GM21528 (cell line): ENCODE results near the gene KRTDAP.
"Not testable (repeated sequence)": the region's sequence is repeated elsewhere in the genome, so short reads cannot be mapped to it uniquely, and the experiment has no call there.

Experiments
- ATAC-seq: cut with Tn5 transposase; IDR thresholded peaks from one replicate; pipeline ENCODE4 v1.9.1; 2021; ENCODE audit warnings: mild to moderate bottlenecking, moderate library complexity; ENCODE audit not compliant: unreplicated experiment, low FRiP score

Gene KRTDAP

DNA sequence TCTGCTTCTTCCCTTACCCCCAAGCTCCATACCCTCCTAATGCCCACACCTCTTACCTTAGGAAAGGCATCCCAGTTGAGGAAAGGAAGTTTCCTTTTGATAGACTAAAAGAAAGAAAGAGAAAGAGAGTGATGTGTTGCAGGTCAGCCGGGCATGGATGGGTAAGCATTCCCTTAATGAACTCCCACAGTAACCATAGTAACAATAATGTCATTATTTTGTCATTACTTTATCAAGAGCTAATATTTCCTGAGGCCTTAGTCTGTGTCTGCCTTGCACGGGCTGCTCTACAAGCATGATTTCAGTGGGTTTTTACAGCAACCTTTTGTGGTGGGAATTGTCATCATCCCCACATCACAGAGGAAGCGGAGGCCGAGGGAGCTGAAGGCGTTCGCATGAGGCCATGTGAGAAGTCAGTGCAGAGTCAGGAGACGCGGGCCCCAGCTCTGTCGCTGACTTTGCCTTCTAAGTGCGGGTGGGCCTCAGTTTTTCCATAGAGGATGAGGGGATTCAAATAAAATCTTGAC, 2.5 kb downstream of the KRTDAP start:
- ATAC-seq: no peak

DNA sequence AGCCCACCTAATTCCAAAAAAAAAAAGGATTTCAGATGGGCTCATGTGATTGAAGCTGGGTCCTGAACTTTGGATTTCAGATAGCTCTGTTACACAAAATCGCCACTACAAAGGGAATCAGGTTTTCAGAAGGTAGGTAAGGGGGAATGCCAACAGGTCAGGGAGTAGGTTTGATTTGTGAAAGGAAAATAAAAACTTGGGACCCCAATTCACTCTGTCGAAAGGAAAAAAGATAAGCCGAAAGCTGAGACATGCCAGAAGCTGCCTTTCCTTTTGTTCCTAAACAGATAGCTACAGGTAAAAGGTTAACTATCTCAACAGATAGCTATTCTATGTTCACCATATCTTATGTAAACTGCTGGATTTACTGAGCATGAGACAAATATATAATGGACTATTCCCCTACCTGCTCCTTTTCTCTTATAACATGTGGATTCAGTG, 4.0 kb downstream of the KRTDAP start:
- ATAC-seq: no peak

DNA sequence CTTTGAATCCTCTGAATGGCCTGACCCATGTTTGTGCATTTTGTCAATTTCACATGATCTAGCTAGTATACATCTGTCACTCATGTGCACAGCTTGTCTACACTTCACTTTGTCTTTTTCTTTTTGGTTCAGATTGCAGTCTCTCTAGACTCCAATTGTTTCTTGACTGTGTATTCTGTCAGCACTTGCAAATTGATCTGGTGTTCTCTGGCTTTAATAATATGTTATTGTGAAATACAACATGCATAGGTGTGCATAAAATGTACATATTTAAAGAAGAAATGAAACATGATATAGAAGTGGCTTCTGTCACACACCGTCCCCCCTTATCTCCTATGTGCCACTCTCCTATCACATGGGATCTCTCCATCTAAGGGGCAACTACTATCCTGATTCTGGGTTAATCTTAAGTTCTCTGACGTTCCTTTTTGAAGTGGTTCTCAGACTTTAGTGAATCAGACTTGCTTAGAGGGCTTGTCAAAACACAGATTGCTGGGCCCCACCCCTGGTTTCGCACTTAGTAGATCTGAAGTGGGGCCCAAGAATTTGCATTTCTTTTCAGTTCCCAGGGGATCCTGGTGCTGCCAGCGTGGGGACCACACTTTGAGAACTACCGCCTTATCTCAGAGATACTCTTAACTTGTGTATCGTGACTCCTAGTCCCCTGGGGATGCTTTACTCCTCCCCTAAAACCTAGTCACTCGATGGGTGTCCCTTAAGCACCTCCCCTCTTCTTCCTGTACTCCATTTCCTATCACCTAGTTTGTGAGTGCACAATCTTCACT, 5.8 kb downstream of the KRTDAP start:
- no peak for ATAC-seq

DNA sequence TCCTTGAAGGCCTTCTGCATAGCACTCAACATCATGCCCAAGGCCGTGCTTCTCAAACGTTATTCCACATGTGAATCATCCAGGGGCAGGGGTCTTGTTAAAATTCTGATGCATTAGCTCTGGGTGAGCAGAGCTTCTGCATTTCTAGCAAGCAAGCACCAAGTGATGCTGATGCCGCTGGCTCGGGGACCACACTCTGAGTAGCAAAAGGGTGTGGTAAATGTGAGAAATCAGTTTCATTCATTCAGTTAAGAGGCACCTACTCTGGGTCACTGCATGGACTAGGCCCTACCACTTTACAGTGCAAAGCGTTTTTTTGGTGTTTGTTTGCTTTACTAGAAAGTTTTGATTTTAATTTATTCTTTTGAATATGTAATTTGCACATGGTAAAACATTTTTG, 7.2 kb downstream of the KRTDAP start:
- no peak for ATAC-seq

DNA sequence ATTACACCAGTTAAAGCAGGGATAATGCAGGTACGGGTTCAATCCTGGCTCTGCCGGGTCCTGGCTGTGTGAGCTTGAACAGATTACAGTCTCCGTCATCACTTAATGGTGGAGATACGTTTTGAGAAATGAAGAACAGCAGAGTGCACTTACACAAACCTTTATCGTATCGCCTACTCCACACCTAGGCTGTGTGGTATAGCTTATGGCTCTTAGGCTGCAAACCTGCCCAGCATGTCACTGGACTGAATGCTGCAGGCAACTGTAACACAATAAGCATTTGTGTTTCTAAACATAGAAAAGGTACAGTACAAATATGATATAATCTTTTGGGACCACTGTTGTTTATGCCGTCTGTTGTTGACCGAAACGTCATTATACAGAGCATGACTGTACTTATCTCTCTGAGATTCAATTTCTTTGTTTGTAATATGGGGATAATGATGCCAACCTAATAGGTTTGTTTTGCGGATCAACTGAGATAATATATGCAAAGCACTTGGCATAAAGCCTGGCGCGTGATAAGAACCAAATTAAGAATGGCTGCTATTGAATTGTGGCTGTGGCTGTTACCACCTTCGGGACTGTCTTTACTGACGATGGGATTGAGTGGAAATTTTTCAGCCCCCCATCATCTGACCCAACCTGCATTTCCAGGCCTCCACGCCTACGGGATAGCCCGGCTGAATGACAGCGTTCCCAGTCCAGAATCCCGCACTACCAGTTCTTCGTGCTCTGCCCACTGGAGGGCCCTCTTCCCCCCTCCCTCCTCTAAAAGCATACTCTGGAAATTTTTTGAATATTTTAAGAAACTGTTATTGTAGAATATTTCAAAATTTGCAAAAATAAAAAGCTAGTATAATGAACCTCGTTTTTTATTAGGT, 11.2 kb downstream of the KRTDAP start:
- ATAC-seq: no peak

DNA sequence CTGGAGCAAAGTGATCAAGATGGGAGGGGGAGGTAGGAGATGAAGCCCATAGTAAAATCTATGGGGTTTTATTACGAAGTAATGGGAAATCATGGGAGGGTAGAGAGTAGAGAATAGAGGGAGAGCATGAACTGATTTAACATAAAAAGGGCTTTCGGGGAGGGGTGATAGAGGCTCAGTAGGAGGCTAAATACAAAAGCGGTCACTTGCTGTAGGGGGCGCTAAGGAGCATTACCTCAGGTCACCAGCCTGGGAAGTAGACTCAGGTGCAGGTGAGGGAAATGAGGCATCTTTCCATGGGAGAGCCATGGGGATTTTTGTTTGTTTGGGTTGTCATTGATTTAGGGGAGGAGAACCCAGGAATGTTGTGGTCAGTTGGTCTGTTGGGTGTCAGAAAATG, 14.1 kb downstream of the KRTDAP start:
- no peak for ATAC-seq

DNA sequence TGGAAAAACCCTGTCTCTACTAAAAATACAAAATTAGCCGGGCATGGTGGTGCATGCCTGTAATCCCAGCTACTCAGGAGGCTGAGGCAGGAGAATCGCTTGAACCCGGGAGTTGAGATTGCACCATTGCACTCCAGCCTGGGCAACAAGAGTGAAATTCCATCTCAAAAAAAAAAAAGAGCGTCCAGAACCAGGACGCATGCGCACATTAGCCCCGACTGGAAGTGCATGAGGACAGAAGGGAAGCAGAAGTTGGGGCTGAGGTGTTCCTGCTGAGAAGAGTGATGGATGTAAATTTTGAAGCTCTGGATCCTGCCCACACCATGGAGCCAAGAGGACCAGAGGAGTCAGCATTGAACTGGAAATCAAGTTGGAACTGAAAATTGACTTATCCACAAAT, 15.7 kb downstream of the KRTDAP start:
- not testable (repeated sequence) for ATAC-seq

DNA sequence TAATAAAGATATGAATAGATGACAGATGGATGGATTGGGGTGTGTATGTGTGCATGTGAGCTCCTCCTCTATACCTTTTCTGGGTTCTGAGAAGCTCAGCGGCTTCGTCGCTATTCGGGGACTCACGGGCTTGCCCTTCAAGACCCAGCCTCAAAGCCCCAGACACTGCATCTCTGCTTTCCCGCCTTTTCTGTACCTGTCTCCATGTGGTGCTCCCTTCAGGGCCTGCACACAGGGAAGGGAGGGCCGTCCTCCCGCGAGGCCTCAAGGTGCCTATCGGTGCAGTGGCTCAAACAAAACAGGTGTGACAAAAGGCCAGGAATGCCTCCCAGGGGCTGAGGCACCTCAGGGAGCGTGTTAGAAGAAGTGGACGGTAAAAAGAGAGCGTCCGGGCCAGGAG, 16.2 kb downstream of the KRTDAP start:
- ATAC-seq: no peak

DNA sequence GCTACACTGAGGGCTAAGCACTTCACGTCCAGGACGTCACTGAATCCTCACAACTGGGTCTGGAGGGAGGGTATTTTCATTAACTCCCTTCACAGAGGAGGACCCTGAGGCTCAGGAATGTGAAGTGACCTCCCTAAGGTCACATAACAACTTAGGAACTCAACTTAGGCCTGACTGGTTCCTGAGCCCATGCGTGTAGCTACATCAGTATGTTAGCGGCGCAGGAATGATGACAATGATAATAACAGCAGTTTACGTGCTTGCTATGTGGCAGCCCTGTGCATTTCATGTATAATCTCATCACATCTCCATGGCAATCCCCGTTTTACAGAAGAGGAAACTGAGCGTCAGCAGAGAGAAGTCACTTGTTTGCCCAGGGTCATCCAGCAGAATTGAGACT, 18.3 kb downstream of the KRTDAP start:
- ATAC-seq: no peak

DNA sequence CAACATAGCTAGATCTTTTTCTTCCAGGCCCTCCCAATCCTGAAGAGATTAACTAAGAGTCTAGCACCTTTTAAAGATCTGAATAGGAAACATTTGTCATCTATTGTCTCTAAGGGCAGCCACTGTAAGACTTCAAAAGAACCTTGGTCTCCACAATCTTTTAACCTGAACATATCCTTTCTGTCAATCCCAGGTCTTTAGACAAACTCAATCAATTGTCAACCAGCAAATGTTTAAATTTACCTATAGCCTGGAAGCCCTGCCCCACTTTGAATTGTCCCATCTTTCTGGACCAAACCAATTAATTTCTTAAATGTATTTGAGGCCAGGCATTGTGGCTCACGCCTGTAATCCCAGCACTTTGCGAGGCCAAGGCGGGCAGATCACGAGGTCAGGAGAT, 19.2 kb downstream of the KRTDAP start:
- not testable (repeated sequence) for ATAC-seq

DNA sequence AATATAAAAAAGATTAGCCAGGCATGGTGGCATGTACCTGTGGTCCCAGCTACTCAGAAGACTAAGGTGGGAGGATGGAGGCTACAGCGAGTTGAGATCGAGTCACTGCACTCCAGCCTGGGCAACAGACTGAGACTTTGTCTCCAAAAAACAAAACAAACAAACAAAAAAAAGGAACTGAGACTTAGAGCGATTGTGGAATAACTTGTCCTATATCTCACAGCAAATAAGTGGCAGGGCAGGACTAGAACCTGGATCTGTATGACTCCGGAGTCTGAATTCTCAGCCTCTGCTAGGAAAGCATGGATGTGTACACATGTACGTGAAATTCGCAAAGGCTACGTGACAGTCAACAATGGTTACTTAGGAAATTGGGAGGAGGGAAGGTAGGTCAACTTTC, 20.1 kb downstream of the KRTDAP start:
- ATAC-seq: no peak

DNA sequence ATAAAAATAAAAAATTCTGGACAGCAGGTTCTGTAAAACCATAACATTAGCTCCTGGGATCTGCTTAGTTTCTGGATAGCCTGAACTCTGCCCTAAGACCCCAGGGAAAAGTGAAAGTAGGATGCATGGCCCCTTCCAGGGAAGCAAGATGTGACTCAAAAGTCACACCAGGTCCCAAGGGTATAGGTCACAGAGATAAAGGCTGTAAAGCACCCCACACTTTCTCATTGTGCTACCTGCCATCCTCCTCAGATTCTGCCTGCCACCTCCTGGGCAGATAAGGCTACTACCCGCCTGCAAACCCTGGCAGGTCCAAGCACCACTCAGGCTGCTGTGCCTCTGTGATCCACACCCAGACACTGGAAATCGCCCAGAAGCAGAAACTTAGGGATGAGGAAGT, 21.6 kb downstream of the KRTDAP start:
- no peak for ATAC-seq

DNA sequence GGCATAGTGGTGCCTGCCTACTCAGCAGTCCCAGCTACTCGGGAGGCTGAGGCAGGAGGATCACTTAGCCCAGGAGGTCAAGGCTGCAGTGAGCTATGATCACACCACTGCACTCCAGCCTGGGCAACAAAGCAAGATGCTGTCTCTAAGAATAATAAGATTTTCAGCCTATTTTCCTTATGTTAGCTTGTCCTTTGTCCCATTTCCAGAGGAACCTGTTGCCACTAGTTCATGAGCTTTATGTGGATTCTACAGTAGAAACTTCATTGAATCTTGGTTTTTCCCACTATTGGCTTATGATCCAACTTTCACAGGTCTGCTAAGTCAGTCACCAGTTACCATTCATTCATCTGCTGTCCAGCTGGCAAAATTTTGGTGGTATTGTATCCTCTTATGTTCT, 24.0 kb downstream of the KRTDAP start:
- ATAC-seq: no peak

DNA sequence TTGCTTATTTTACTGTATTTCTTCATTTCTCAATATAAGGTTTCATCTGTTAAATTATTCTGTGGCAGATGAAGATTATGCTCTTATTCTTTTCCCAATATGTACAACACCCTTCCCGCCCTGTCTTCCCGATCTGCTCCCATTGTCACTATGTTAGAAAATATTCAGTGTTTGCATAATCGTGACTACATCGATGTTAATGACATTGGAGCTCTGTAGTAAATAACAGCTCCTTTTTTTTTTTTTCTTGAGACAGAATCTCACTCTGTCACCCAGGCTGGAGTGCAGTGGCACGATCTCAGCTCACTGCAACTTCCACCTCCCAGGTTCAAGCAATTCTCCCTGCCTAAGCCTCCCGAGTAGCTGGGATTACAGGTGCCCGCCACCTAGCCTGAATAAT, 27.3 kb downstream of the KRTDAP start:
- not testable (repeated sequence) for ATAC-seq

DNA sequence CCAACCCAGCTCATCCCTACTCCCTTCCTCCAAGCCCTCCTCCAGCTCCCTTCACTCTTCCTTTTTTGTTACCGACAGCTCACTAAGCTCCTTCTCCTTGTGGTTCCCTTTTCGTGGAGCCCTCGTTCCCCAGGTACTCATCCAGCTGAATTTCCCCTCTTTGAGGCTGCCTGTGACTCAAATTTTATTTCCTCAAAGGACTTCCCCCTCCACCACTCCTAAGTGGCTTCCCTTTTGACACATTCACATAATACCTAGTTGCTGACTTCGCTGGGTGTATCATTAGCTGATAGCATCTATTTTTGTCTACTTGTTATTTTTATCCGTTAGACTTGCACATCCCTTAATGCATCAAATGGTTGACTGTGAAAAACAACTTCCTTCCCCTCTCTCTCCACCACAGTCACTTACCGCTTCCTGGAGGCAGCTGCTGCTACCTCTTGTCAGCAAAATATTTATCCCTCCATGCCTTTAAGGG, 27.7 kb downstream of the KRTDAP start:
- ATAC-seq: peak; percentile 57

DNA sequence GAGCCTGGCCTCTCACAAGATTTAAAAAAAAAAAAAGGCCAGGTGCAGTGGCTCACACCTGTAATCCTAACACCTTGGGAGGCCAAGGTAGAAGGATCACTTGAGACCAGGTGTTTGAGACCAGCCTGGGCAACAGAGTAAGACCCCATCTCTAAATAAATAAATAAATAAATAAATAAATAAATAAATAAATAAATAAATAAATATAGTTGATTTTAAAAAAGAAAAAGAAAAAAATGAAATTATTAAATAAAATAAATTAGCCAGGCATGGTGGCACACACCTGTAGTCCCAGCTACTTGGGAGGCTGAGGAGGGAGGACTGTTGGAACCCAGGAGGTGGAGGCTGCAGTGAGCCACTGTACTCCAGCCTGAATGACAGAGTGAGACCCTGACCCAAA, 28.5 kb downstream of the KRTDAP start:
- ATAC-seq: not testable (repeated sequence)

DNA sequence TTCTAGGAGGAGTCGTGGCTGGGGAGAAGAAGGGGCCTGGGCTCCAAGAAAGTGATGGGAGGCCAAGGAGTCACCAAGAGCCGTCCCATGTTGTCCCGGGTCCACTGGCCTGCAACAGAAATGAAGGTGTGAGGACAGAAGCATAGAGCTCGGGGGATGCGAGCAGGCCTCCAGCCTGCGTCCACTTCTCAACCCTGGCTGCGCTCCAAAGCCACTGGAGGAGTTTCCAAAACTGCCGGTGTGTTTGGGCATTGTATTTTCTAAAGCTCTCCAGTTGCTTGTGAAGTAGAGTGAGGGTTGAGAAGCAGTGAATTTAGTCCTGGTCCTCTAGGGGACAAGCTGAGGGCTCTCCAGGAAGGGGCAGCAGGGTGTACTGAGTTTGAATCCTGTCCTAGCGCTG, 29.2 kb downstream of the KRTDAP start:
- ATAC-seq: no peak

DNA sequence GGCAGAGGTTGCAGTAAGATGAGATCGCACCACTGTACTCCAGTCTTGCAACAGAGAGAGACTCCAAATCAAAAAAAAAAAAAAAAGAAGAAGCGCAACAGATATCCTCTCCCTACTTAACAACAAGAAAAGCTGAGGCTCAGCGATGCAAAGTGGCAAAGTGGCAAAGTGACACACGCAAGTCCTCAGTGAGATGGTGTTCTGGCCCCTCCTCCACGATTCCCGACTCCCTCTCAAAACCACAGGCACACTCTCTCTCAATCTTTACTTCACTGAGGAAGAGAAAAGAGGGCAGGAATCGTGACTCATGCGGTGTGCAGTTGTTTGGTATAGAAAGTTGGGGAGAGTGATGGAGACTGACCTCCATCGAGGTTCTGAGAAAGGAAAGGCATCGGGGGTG, 29.7 kb downstream of the KRTDAP start:
- no peak for ATAC-seq

DNA sequence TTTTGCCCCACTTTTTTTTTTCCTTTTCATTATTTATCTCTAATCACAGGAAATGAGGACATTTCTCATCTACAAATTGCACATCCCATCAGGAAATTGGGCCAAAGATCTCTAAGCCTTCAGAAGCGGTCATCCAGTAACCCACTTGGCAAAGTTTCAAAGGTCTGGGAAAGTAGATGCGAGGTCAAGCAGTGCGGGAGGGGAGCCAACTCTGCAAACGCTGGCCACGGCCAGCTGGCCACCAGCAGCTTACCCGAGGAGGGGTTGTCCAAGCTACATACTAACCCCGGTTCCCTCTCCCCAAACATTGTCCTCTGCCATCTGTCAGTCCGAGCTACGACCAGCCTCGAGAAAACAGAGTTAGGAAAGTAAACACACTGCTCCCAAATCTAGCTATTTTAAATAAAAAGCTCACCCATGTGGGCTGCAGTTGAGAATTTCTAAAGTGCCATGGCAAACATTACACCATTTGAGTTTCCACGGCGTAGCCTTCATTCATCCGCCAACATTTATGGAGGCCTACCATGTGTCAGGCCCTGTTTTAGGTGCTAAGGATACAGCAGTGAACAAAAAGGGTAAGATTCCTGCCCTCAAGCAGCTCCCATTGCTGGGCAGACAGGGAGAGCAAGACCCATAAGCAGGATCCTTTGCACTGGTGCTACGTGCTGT, 30.7 kb downstream of the KRTDAP start:
- no peak for ATAC-seq

DNA sequence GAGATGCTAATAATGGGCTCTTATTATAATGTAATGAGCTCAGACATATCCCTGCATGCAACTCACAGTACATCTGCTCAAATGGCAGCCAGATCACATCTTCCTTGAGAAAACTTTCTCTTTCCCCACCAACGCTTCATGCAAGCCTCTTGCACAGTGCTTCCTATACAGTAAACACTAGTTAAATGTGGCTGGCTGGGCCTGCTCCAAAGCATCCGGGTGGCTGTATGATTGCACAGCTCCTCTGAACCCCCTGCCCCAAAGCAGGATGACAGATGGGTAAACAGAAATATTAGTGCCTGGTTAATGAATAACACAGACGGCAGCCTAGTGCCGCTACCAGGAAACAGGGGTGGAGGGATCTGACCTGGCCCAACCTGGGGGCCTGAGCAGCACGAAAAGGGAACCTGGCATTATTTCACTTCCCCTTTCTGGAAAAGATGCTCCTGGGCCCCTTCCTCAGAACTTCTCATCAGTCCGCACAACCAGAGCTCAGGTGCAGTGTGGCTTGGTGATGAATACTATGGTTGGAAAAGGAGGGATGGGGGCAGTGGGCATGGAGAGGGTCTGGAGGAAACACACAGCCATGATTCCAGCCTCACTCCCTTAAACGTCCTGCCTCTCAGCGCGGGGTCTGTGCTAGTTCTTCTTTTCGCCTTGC, 31.4 kb downstream of the KRTDAP start:
- ATAC-seq: no peak
